Glutamatergic neuron (in vitro differentiated cells): ENCODE data around the gene MDH1. TPM values are rescaled to one million over a fixed set of nuclear protein-coding genes. Genes with fewer than 3 reads are reported as not detected.

Experiments used
- DNase-seq: peaks from one replicate; pipeline ENCODE4 v3.0.0; 2022
- H3K27ac Mint-ChIP-seq: one replicate; pipeline ENCODE4 v1.8.0; 2020; ENCODE audit warnings: mild to moderate bottlenecking, mixed read lengths, inconsistent platforms; ENCODE audit not compliant: unreplicated experiment
- H3K27me3 Mint-ChIP-seq: one replicate; pipeline ENCODE4 v1.8.0; 2020; ENCODE audit warnings: mild to moderate bottlenecking, moderate library complexity, mixed read lengths, inconsistent platforms; ENCODE audit not compliant: unreplicated experiment
- H3K36me3 Mint-ChIP-seq: one replicate; pipeline ENCODE4 v1.8.0; 2020; ENCODE audit warnings: mild to moderate bottlenecking, mixed read lengths, inconsistent platforms; ENCODE audit not compliant: unreplicated experiment
- H3K4me1 Mint-ChIP-seq: one replicate; pipeline ENCODE4 v1.8.0; 2020; ENCODE audit warnings: mild to moderate bottlenecking, low read depth, mixed read lengths, inconsistent platforms; ENCODE audit not compliant: unreplicated experiment
- H3K4me3 Mint-ChIP-seq: one replicate; pipeline ENCODE4 v1.8.0; 2020; ENCODE audit warnings: mild to moderate bottlenecking, mixed read lengths, inconsistent platforms; ENCODE audit not compliant: unreplicated experiment
- H3K9me3 Mint-ChIP-seq: one replicate; pipeline ENCODE4 v1.8.0; 2020; ENCODE audit warnings: mild to moderate bottlenecking, moderate library complexity, mixed read lengths, inconsistent platforms; ENCODE audit not compliant: unreplicated experiment
- CTCF ChIP-seq: fragments of 200-600 bp; sonication (generic); IDR thresholded peaks from one replicate; pipeline ENCODE4 v1.5.0; 2021; ENCODE audit not compliant: partially characterized antibody, unreplicated experiment
- long read RNA-seq: library from polyadenylated mRNA; unstranded; transcript quantifications from one replicate; pipeline ENCODE4 v2.0.0, GENCODE V29; 2020; ENCODE audit not compliant: unreplicated experiment
- total RNA-seq: library from RNA; stranded (reverse); fragmentation: NEBNext Ultra II Directional; extraction: Animal tissue kit (Norgen Biotek cat#: 25700); gene quantifications from one replicate; pipeline ENCODE4 v1.2.1, GENCODE V29; 2021; ENCODE audit not compliant: unreplicated experiment

Gene MDH1
- total RNA-seq = 103 TPM
- long read RNA-seq, transcript MDH1-201 (9 exons, 1,650 nt) = major isoform, 135 of 146 reads
- long read RNA-seq, partial matches to known transcripts = 4 of 146 reads
- long read RNA-seq, other reads (novel, unspliced or antisense) = 3 of 146 reads

GRCh38 chr2:63588385-63589147, at the start of gene MDH1, which contains the start of gene WDPCP:
MDH1 (plus strand) TSS chr2:63588963; CDS start chr2:63589044, 81 bp downstream.
WDPCP (minus strand) TSS chr2:63588477; CDS start chr2:63588271, 206 bp downstream.
- Mint-ChIP-seq H3K27ac (peak within 1 kb of the TSS; percentile 81), H3K27me3 (peaks cover 3% of the 10 kb centered on the region)

GRCh38 chr2:63539416-63540162, 49.2 kb upstream of the MDH1 start:
- Mint-ChIP-seq H3K4me1 (peaks cover 6% of the 10 kb centered on the region), H3K27me3 (no peaks in the 10 kb centered on the region), H3K9me3 (no peaks in the 10 kb centered on the region), H3K27ac (no peak overlapping the region), H3K36me3 (no peaks in the 10 kb centered on the region), H3K4me3 (no peak overlapping the region)
- DNase-seq = no peak
- no peak for TF ChIP-seq CTCF

More at GRCh38 chr2:63588385-63589147, at the start of gene MDH1, which contains the start of gene WDPCP:
- no peaks in the 10 kb centered on the region for H3K4me1 Mint-ChIP-seq
- H3K36me3 Mint-ChIP-seq = no peaks in the 10 kb centered on the region
- DNase-seq = peak; percentile 87
- H3K4me3 Mint-ChIP-seq = peak within 1 kb of the TSS; percentile 97
- H3K9me3 Mint-ChIP-seq = no peaks in the 10 kb centered on the region
- TF ChIP-seq CTCF = no peak

- no peaks in the 10 kb centered on the region for H3K9me3 Mint-ChIP-seq
- H3K4me3 Mint-ChIP-seq = no peak overlapping the region
- H3K27ac Mint-ChIP-seq = no peak overlapping the region
- no peaks in the 10 kb centered on the region for H3K36me3 Mint-ChIP-seq
- peaks cover 13% of the 10 kb centered on the region for H3K4me1 Mint-ChIP-seq
- no peak for DNase-seq
- peaks cover 3% of the 10 kb centered on the region for H3K27me3 Mint-ChIP-seq
- TF ChIP-seq CTCF = peak; percentile 71
These were observed 44.6 kb upstream of the MDH1 start for GRCh38 chr2:63544017-63544627.

GRCh38 chr2:63545023-63545422, 43.7 kb upstream of the MDH1 start:
- TF ChIP-seq CTCF = no peak
- Mint-ChIP-seq H3K27me3 (peaks cover 3% of the 10 kb centered on the region), H3K4me3 (no peak overlapping the region), H3K4me1 (peaks cover 13% of the 10 kb centered on the region), H3K36me3 (no peaks in the 10 kb centered on the region), H3K27ac (no peak overlapping the region), H3K9me3 (no peaks in the 10 kb centered on the region)
- DNase-seq = no peak
